Skeletal muscle satellite cell (primary cell): ENCODE data around the gene PTPRD.

Source experiments
- H3K27me3 ChIP-seq: 2 replicates; pipeline ENCODE4 v1.7.0; 2013; ENCODE audit warnings: low read length; ENCODE audit not compliant: control insufficient read depth, insufficient read depth
- H3K36me3 ChIP-seq: 2 replicates; pipeline ENCODE4 v1.7.0; 2013; ENCODE audit warnings: mild to moderate bottlenecking, control low read depth, low read length; ENCODE audit not compliant: insufficient read depth
- H3K4me1 ChIP-seq: 2 replicates; pipeline ENCODE4 v1.7.0; 2013; ENCODE audit warnings: low read length; ENCODE audit not compliant: control insufficient read depth, insufficient read depth
- H3K4me2 ChIP-seq: 2 replicates; pipeline ENCODE4 v1.7.0; 2013; ENCODE audit warnings: mild to moderate bottlenecking, low read length
- H3K4me3 ChIP-seq: 2 replicates; pipeline ENCODE4 v1.7.0; 2013; ENCODE audit warnings: low read length
- H3K9ac ChIP-seq: 2 replicates; pipeline ENCODE4 v1.7.0; 2013; ENCODE audit warnings: mild to moderate bottlenecking, low read depth, low read length, moderate library complexity
- H3K9me3 ChIP-seq: replicated peaks from 2 replicates; pipeline ENCODE4 v1.7.0; 2013; ENCODE audit warnings: mild to moderate bottlenecking, control low read depth, low read length

Gene PTPRD

GRCh38 chr9:8867148-8867547 is 1745.7 kb downstream of the PTPRD start:
- Histone ChIP-seq H3K27me3 (peaks cover 6% of the 10 kb centered on the region), H3K36me3 (no peaks in the 10 kb centered on the region)

GRCh38 chr9:8864545-8864896 is 1748.3 kb downstream of the PTPRD start:
- Histone ChIP-seq H3K4me2 (no peak overlapping the region), H3K36me3 (no peaks in the 10 kb centered on the region), H3K4me1 (peaks cover 8% of the 10 kb centered on the region), H3K9me3 (no peaks in the 10 kb centered on the region), H3K9ac (no peak overlapping the region), H3K4me3 (no peak overlapping the region), H3K27me3 (peaks cover 9% of the 10 kb centered on the region)

More at GRCh38 chr9:8867148-8867547, 1745.7 kb downstream of the PTPRD start:
- H3K4me1 ChIP-seq, result peaks cover 13% of the 10 kb centered on the region
- no peak overlapping the region for H3K9ac ChIP-seq
- H3K4me2 ChIP-seq, result no peak overlapping the region
- no peaks in the 10 kb centered on the region for H3K9me3 ChIP-seq
- H3K4me3 ChIP-seq, result no peak overlapping the region

- H3K4me1 ChIP-seq, result peaks cover 7% of the 10 kb centered on the region
- no peak overlapping the region for H3K4me3 ChIP-seq
- H3K27me3 ChIP-seq, result peaks cover 14% of the 10 kb centered on the region
- H3K9me3 ChIP-seq, result no peaks in the 10 kb centered on the region
- no peak overlapping the region for H3K9ac ChIP-seq
- no peaks in the 10 kb centered on the region for H3K36me3 ChIP-seq
- no peak overlapping the region for H3K4me2 ChIP-seq
Observed at GRCh38 chr9:8863886-8864544, 1748.8 kb downstream of the PTPRD start.

- Histone ChIP-seq H3K4me3 (no peak overlapping the region), H3K27me3 (peaks cover 23% of the 10 kb centered on the region), H3K4me2 (no peak overlapping the region)
Observed at GRCh38 chr9:8863069-8863468, 1749.7 kb downstream of the PTPRD start.

GRCh38 chr9:8860925-8861324 is 1751.9 kb downstream of the PTPRD start:
- Histone ChIP-seq H3K36me3 (no peaks in the 10 kb centered on the region), H3K27me3 (peaks cover 27% of the 10 kb centered on the region), H3K9me3 (no peaks in the 10 kb centered on the region), H3K4me1 (no peaks in the 10 kb centered on the region), H3K4me3 (no peak overlapping the region), H3K4me2 (no peak overlapping the region), H3K9ac (no peak overlapping the region)

More at GRCh38 chr9:8863069-8863468, 1749.7 kb downstream of the PTPRD start:
- H3K9me3 ChIP-seq, result no peaks in the 10 kb centered on the region
- H3K4me1 ChIP-seq, result no peaks in the 10 kb centered on the region
- H3K9ac ChIP-seq, result no peak overlapping the region
- H3K36me3 ChIP-seq, result no peaks in the 10 kb centered on the region

- Histone ChIP-seq H3K9me3 (no peaks in the 10 kb centered on the region), H3K4me1 (no peaks in the 10 kb centered on the region), H3K9ac (no peak overlapping the region), H3K4me2 (no peak overlapping the region), H3K27me3 (peaks cover 21% of the 10 kb centered on the region), H3K4me3 (no peak overlapping the region), H3K36me3 (no peaks in the 10 kb centered on the region)
Observed at GRCh38 chr9:8860086-8860485, 1752.7 kb downstream of the PTPRD start.

- H3K27me3 ChIP-seq, result peaks cover 25% of the 10 kb centered on the region
- no peaks in the 10 kb centered on the region for H3K9me3 ChIP-seq
- H3K4me3 ChIP-seq, result no peak overlapping the region
Observed at GRCh38 chr9:8859416-8859815, 1753.4 kb downstream of the PTPRD start.

GRCh38 chr9:8858596-8859161 is 1754.1 kb downstream of the PTPRD start:
- Histone ChIP-seq H3K9me3 (no peaks in the 10 kb centered on the region), H3K27me3 (peaks cover 25% of the 10 kb centered on the region), H3K4me3 (peak overlapping the region; percentile 79), H3K36me3 (no peaks in the 10 kb centered on the region), H3K9ac (no peak overlapping the region), H3K4me1 (no peaks in the 10 kb centered on the region), H3K4me2 (peak overlapping the region; percentile 93)

More at GRCh38 chr9:8859416-8859815, 1753.4 kb downstream of the PTPRD start:
- Histone ChIP-seq H3K9ac (no peak overlapping the region), H3K4me1 (no peaks in the 10 kb centered on the region), H3K36me3 (no peaks in the 10 kb centered on the region), H3K4me2 (no peak overlapping the region)

- Histone ChIP-seq H3K4me2 (peak overlapping the region; percentile 93), H3K27me3 (peaks cover 25% of the 10 kb centered on the region), H3K9ac (peak overlapping the region; percentile 76), H3K9me3 (no peaks in the 10 kb centered on the region), H3K36me3 (no peaks in the 10 kb centered on the region), H3K4me1 (no peaks in the 10 kb centered on the region), H3K4me3 (peak overlapping the region; percentile 79)
Observed at GRCh38 chr9:8857926-8858595, 1754.7 kb downstream of the PTPRD start.

GRCh38 chr9:8857068-8857925 is 1755.5 kb downstream of the PTPRD start:
- no peaks in the 10 kb centered on the region for H3K4me1 ChIP-seq
- peak overlapping the region; percentile 76 for H3K9ac ChIP-seq

GRCh38 chr9:8856396-8857067 is 1756.3 kb downstream of the PTPRD start:
- H3K4me2 ChIP-seq, result peak overlapping the region; percentile 93
- peak overlapping the region; percentile 79 for H3K4me3 ChIP-seq
- peaks cover 25% of the 10 kb centered on the region for H3K27me3 ChIP-seq
- H3K9me3 ChIP-seq, result no peaks in the 10 kb centered on the region
- H3K9ac ChIP-seq, result peak overlapping the region; percentile 76
- H3K4me1 ChIP-seq, result no peaks in the 10 kb centered on the region
- H3K36me3 ChIP-seq, result no peaks in the 10 kb centered on the region

More at GRCh38 chr9:8857068-8857925, 1755.5 kb downstream of the PTPRD start:
- Histone ChIP-seq H3K9me3 (no peaks in the 10 kb centered on the region), H3K36me3 (no peaks in the 10 kb centered on the region), H3K4me3 (peak overlapping the region; percentile 79), H3K27me3 (peaks cover 25% of the 10 kb centered on the region), H3K4me2 (peak overlapping the region; percentile 93)
